Measurements from ENCODE around the gene INPP4B.

- TF ChIP-seq CTCF (IDR thresholded peaks at IDR 0.05; ENCODE audit: borderline replicate concordance, extremely low read depth, low read length, poor library complexity, severe bottlenecking) (no peak), EZH2 (IDR thresholded peaks at IDR 0.05; ENCODE audit: borderline replicate concordance, low read depth, low read length, severe bottlenecking) (no peak)
These were observed 189.9 kb downstream of the INPP4B start for GRCh38 chr4:142656178-142656577.

All from DND-41 (cell line).